Body of pancreas (tissue), 4 donors: ENCODE measurements around the gene PPIP5K1. TPM values are rescaled to one million over a fixed set of nuclear protein-coding genes. Genes with fewer than 3 reads are reported as not detected.
"Not testable (repeated sequence)": the region's sequence is repeated elsewhere in the genome, so short reads cannot be mapped to it uniquely, and the experiment has no call there.

Experiments used
- ATAC-seq: fragments of 150-250 bp; one replicate; pipeline ENCODE4 v1.9.1; 2016
- DNase-seq, 4 donors: peaks; one replicate each; pipeline ENCODE4 v3.0.0-alpha.2; 2019
- H3K27ac ChIP-seq, 4 donors: fragments of 200-600 bp; sonication (generic); 1 replicate in 3 of 4; 2 replicates in 1 of 4; pipeline versions ENCODE4 v1.5.1 to v1.6.1; 2016 to 2019; ENCODE audit warnings: mild to moderate bottlenecking in 1 of 4, mixed read lengths in 1 of 4, moderate library complexity in 1 of 4
- H3K27me3 ChIP-seq, 2 donors: fragments of 200-600 bp; sonication (generic); one replicate each; pipeline ENCODE4 v1.6.0; 2016; ENCODE audit warnings: mild to moderate bottlenecking in 1 of 2
- H3K36me3 ChIP-seq, 2 donors: fragments of 200-600 bp; sonication (generic); replicated peaks in 1 of 2; 2 replicates each; pipeline ENCODE4 v1.5.1; 2016; ENCODE audit warnings: low read depth in 2 of 2; ENCODE audit not compliant: insufficient read depth in 1 of 2
- H3K4me1 ChIP-seq: fragments of 200-600 bp; sonication (generic); one replicate; pipeline ENCODE4 v1.6.0; 2016
- H3K4me3 ChIP-seq, 2 donors: fragments of 200-600 bp; sonication (generic); 1 replicate in 1 of 2; 2 replicates in 1 of 2; pipeline ENCODE4 v1.5.1; 2016 to 2019
- H3K9me3 ChIP-seq, 3 donors: fragments of 200-600 bp; sonication (generic); 1 replicate in 2 of 3; 2 replicates in 1 of 3; pipeline ENCODE4 v1.5.1; 2016
- CTCF ChIP-seq, 7 experiments: fragments of 450-650 bp in 4 of 7; fragments of 200-600 bp in 3 of 7; sonication (generic) in 3 of 7; IDR thresholded peaks; one replicate each; pipeline ENCODE4 v1.5.1; 2016 to 2019; ENCODE audit warnings: antibody characterized with exemption in 7 of 7
- POLR2A ChIP-seq, 3 donors: fragments of 450-650 bp; IDR thresholded peaks; one replicate each; pipeline ENCODE4 v1.6.1; 2016; ENCODE audit warnings: antibody characterized with exemption in 3 of 3, mild to moderate bottlenecking in 2 of 3
- WGBS, 2 donors: methylation state at CpG; one replicate each; pipeline ENCODE4 v1.1.5; 2017; 5-methylcytosine and 5-hydroxymethylcytosine counted together
- intact Hi-C: fragments of 100-400 bp; cut with DNase I; formaldehyde crosslinking; loops from one replicate; pipeline ENCODE4 v1.15.1; 2023
- total RNA-seq, 2 donors: library from RNA; depleted of rRNA; stranded (reverse); fragments of >200 nt; gene quantifications; one replicate each; pipeline ENCODE4 v1.1.0, GENCODE V29; 2016

Gene PPIP5K1
- 10 to 100 TPM; 22.1 to 27.0 TPM for total RNA-seq

- H3K36me3 ChIP-seq, H3K9me3 ChIP-seq, H3K27me3 ChIP-seq, H3K4me3 ChIP-seq, DNase-seq, intact Hi-C loops, H3K27ac ChIP-seq, H3K4me1 ChIP-seq: not testable (repeated sequence)
- WGBS, 2 donors = no CpG with 5 or more reads among the region's 54 CpGs
- ATAC-seq = peak; percentile 96
Observed at GRCh38 chr15:43589778-43590466, at the start of gene PPIP5K1. Gene PPIP5K1, minus strand, starts transcription at chr15:43590208. Its CDS starts 5,704 bp downstream, at chr15:43584504.

GRCh38 chr15:43638464-43639204 is 48.6 kb upstream of the PPIP5K1 start:
- H3K27ac ChIP-seq, H3K36me3 ChIP-seq, DNase-seq, ATAC-seq, H3K27me3 ChIP-seq, H3K4me1 ChIP-seq, intact Hi-C loops, H3K9me3 ChIP-seq, H3K4me3 ChIP-seq: not testable (repeated sequence)
- WGBS, 2 donors = 92 to 95% methylated on average over 8 of the region's 8 CpGs

- ATAC-seq, H3K36me3 ChIP-seq, H3K9me3 ChIP-seq, DNase-seq, H3K27ac ChIP-seq, H3K27me3 ChIP-seq, H3K4me3 ChIP-seq, intact Hi-C loops, H3K4me1 ChIP-seq: not testable (repeated sequence)
Observed at GRCh38 chr15:43626937-43627336, 36.9 kb upstream of the PPIP5K1 start.

- no peak for ATAC-seq
- DNase-seq = no peak
- H3K27ac ChIP-seq = no peak overlapping the region
- WGBS, 2 donors = 18 to 22% methylated on average over 5 of the region's 5 CpGs
- H3K36me3 ChIP-seq = no peaks in the 10 kb centered on the region
- no peak for TF ChIP-seq POLR2A (IDR thresholded peaks at IDR 0.05)
- TF ChIP-seq CTCF (IDR thresholded peaks at IDR 0.05) = no peak
- no peaks in the 10 kb centered on the region for H3K27me3 ChIP-seq
- H3K4me3 ChIP-seq = no peak overlapping the region
- H3K9me3 ChIP-seq = no peaks in the 10 kb centered on the region
- H3K4me1 ChIP-seq = no peaks in the 10 kb centered on the region
- intact Hi-C loops = no loop called here
Observed at GRCh38 chr15:43625106-43625505, 35.1 kb upstream of the PPIP5K1 start.

- H3K36me3 ChIP-seq, DNase-seq, ATAC-seq, H3K9me3 ChIP-seq, H3K27me3 ChIP-seq, H3K4me1 ChIP-seq, intact Hi-C loops, H3K27ac ChIP-seq, H3K4me3 ChIP-seq: not testable (repeated sequence)
- 58 to 63% methylated on average over 5 to 6 of the region's 7 CpGs for WGBS, 2 donors
Observed at GRCh38 chr15:43622068-43622799, 32.2 kb upstream of the PPIP5K1 start.

GRCh38 chr15:43618700-43619099 is 28.7 kb upstream of the PPIP5K1 start, which contains the start of gene STRC:
Gene STRC, minus strand, starts transcription at chr15:43618800. Its CDS starts 78 bp downstream, at chr15:43618722.
- intact Hi-C loops, H3K4me3 ChIP-seq, H3K4me1 ChIP-seq, H3K36me3 ChIP-seq, H3K27me3 ChIP-seq, H3K27ac ChIP-seq, H3K9me3 ChIP-seq, ATAC-seq, DNase-seq: not testable (repeated sequence)
- no CpG with 5 or more reads among the region's 2 CpGs for WGBS, 2 donors

- H3K27me3 ChIP-seq, H3K36me3 ChIP-seq, H3K4me3 ChIP-seq, H3K9me3 ChIP-seq, intact Hi-C loops, DNase-seq, H3K4me1 ChIP-seq, H3K27ac ChIP-seq, ATAC-seq: not testable (repeated sequence)
- no CpG with 5 or more reads among the region's 8 CpGs for WGBS, 2 donors
Observed at GRCh38 chr15:43617750-43618149, 27.7 kb upstream of the PPIP5K1 start.

GRCh38 chr15:43602233-43602632 is 12.2 kb upstream of the PPIP5K1 start:
- H3K4me1 ChIP-seq, H3K4me3 ChIP-seq, H3K27me3 ChIP-seq, H3K27ac ChIP-seq, intact Hi-C loops, H3K36me3 ChIP-seq, H3K9me3 ChIP-seq, DNase-seq, ATAC-seq: not testable (repeated sequence)
- 84% methylated on average over 6 of the region's 6 CpGs for WGBS, 2 donors

- DNase-seq, intact Hi-C loops, H3K9me3 ChIP-seq, H3K4me3 ChIP-seq, ATAC-seq, H3K27me3 ChIP-seq, H3K4me1 ChIP-seq, H3K36me3 ChIP-seq, H3K27ac ChIP-seq: not testable (repeated sequence)
- WGBS, 2 donors = no CpG with 5 or more reads among the region's 2 CpGs
Observed at GRCh38 chr15:43600200-43600599, 10.2 kb upstream of the PPIP5K1 start.

GRCh38 chr15:43599131-43599530 is 9.1 kb upstream of the PPIP5K1 start:
- DNase-seq, intact Hi-C loops, H3K4me3 ChIP-seq, H3K27ac ChIP-seq, H3K27me3 ChIP-seq, ATAC-seq, H3K36me3 ChIP-seq, H3K4me1 ChIP-seq, H3K9me3 ChIP-seq: not testable (repeated sequence)
- WGBS, 2 donors = 75 to 77% methylated on average over 5 to 6 of the region's 6 CpGs
